NCI-H2107 treated with DMSO at 0.1 percent for 48 hours (cell line): ENCODE results near the gene UGT1A9.
"Not testable (repeated sequence)": the region's sequence is repeated elsewhere in the genome, so short reads cannot be mapped to it uniquely, and the experiment has no call there.

Experiments
- DNase-seq: peaks from one replicate; lab custom pipeline; 2025; ENCODE audit not compliant: unreplicated experiment; lab: John Stamatoyannopoulos, UW

UGT1A9 gene

GRCh38 chr2:233680361-233681045, 8.8 kb downstream of the UGT1A9 start:
- DNase-seq = no peak

GRCh38 chr2:233681521-233682099, 9.9 kb downstream of the UGT1A9 start, which contains the start of gene UGT1A7:
Gene UGT1A7 (plus strand): TSS chr2:233681901. CDS start chr2:233681938, 37 bp downstream.
- DNase-seq = no peak

GRCh38 chr2:233684640-233685039, 12.9 kb downstream of the UGT1A9 start:
- no peak for DNase-seq

- no peak for DNase-seq
Observed at GRCh38 chr2:233686928-233687327, 15.2 kb downstream of the UGT1A9 start.

GRCh38 chr2:233688341-233688740, 16.6 kb downstream of the UGT1A9 start:
- no peak for DNase-seq

GRCh38 chr2:233689031-233689430, 17.3 kb downstream of the UGT1A9 start:
- no peak for DNase-seq

- DNase-seq = no peak
Observed at GRCh38 chr2:233689501-233689900, 17.8 kb downstream of the UGT1A9 start.

- DNase-seq = no peak
Observed at GRCh38 chr2:233690444-233690843, 18.7 kb downstream of the UGT1A9 start.

- DNase-seq = no peak
Observed at GRCh38 chr2:233691443-233692433, 20.0 kb downstream of the UGT1A9 start.

GRCh38 chr2:233692648-233693047, 20.9 kb downstream of the UGT1A9 start, which contains the start of gene UGT1A6:
Gene UGT1A6 (plus strand): TSS chr2:233692890. CDS start chr2:233693005, 115 bp downstream.
- no peak for DNase-seq

GRCh38 chr2:233693963-233694362, 22.3 kb downstream of the UGT1A9 start:
- DNase-seq = no peak

GRCh38 chr2:233698740-233699139, 27.0 kb downstream of the UGT1A9 start:
- DNase-seq = no peak

GRCh38 chr2:233699424-233700027, 27.8 kb downstream of the UGT1A9 start:
- no peak for DNase-seq

- DNase-seq = no peak
Observed at GRCh38 chr2:233700028-233700635, 28.4 kb downstream of the UGT1A9 start.

- DNase-seq = not testable (repeated sequence)
Observed at GRCh38 chr2:233700842-233701241, 29.1 kb downstream of the UGT1A9 start.

GRCh38 chr2:233702238-233702637, 30.5 kb downstream of the UGT1A9 start:
- DNase-seq = no peak

GRCh38 chr2:233705911-233706506, 34.3 kb downstream of the UGT1A9 start:
- no peak for DNase-seq

- no peak for DNase-seq
Observed at GRCh38 chr2:233706720-233707119, 35.0 kb downstream of the UGT1A9 start.

- no peak for DNase-seq
Observed at GRCh38 chr2:233707940-233708644, 36.4 kb downstream of the UGT1A9 start.

GRCh38 chr2:233708942-233709341, 37.2 kb downstream of the UGT1A9 start:
- no peak for DNase-seq
